Thyroid gland (tissue), 4 donors: ENCODE data around the gene HK1.

Source experiments
- CTCF ChIP-seq, 6 experiments: fragments of 200-600 bp in 3 of 6; fragments of 450-650 bp in 3 of 6; sonication (generic) in 3 of 6; IDR thresholded peaks; one replicate each; pipeline ENCODE4 v1.5.1; 2016 to 2019; ENCODE audit warnings: antibody characterized with exemption in 6 of 6, mild to moderate bottlenecking in 2 of 6, inconsistent platforms in 1 of 6, moderate library complexity in 1 of 6
- POLR2A ChIP-seq, 2 donors: fragments of 450-650 bp; IDR thresholded peaks; one replicate each; pipeline ENCODE4 v1.6.1; 2017; ENCODE audit warnings: antibody characterized with exemption in 2 of 2, mild to moderate bottlenecking in 2 of 2, moderate library complexity in 1 of 2

GRCh38 chr10:69344591-69345252 is 66.4 kb downstream of the HK1 start:
- TF ChIP-seq CTCF (IDR thresholded peaks at IDR 0.05) (no peak), POLR2A (IDR thresholded peaks at IDR 0.05) (no peak)
